AG20443 (cell line): ENCODE data around the gene ENPP7.
A peak's percentile ranks its signal among the peaks of the same experiment; 100 is the strongest.
"Not testable (repeated sequence)": the region's sequence is repeated elsewhere in the genome, so short reads cannot be mapped to it uniquely, and the experiment has no call there.

ENCODE experiments used
- DNase-seq: peaks from one replicate; pipeline ENCODE4 v3.0.0; 2012; ENCODE audit warnings: low spot score, mixed read lengths

Gene ENPP7

GRCh38 chr17:79749958-79750357, 19.2 kb downstream of the ENPP7 start:
- DNase-seq: no peak

- no peak for DNase-seq
These were observed 20.2 kb downstream of the ENPP7 start for GRCh38 chr17:79750650-79751545.

DNA sequence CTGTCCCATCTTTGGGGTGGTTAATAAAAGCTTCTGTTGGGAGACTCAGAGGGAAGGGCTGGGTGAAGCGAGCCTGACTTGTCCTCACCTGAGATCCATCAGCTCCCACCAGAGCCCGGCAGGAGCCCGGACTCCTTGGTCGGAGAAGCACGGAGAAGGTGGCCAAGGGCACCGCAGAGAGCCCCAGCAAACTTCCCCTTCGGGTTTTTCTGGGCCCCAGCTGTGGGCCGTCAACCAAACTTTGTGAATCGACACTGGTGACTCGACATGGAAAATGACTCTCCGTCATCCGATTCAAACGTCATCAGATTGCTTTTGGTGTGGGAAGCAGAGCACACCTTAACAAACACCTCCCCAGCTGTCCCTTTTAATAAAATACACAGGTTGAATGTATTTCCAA, 21.4 kb downstream of the ENPP7 start:
- no peak for DNase-seq

DNA sequence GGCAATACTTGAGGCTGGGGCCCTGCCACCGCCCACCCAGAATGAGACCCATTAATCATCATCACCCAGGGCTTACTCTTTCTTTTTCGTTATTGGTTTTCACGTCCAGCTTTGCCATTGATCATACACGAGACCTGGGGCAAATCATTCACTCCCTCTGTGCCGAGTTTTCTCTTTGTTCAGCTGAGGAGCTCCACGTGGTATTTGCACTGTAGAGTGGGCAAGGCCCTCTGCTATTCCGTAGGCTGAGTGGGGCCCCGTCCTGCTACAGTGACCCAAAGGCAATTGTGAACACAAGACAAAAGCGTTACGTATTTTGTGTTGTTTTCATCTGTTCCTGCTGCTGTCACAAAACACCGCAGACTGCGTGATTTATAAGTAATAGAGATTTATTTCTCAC, 23.6 kb downstream of the ENPP7 start:
- no peak for DNase-seq

DNA sequence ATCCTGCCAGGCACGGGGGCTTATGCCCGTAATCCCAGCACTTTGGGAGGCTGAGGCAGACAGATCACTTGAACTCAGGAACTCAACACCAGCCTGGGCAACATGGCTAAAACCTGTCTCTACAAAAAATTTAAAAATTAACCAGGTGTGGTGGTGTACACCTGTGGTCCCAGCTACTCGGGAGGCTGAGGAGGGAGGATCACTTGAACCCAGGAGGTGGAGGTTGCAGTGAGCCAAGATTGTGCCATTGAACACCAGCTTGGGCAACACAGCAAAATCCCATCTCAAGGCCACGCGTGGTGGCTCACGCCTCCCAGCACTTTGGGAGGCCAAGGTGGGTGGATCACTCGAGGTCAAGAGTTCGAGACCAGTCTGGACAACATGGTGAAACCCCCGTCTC, 24.2 kb downstream of the ENPP7 start:
- DNase-seq: not testable (repeated sequence)

GRCh38 chr17:79755591-79755990, 24.8 kb downstream of the ENPP7 start:
- no peak for DNase-seq

GRCh38 chr17:79757140-79757745, 26.5 kb downstream of the ENPP7 start:
- DNase-seq: no peak

GRCh38 chr17:79758271-79758670, 27.5 kb downstream of the ENPP7 start:
- DNase-seq: no peak

DNA sequence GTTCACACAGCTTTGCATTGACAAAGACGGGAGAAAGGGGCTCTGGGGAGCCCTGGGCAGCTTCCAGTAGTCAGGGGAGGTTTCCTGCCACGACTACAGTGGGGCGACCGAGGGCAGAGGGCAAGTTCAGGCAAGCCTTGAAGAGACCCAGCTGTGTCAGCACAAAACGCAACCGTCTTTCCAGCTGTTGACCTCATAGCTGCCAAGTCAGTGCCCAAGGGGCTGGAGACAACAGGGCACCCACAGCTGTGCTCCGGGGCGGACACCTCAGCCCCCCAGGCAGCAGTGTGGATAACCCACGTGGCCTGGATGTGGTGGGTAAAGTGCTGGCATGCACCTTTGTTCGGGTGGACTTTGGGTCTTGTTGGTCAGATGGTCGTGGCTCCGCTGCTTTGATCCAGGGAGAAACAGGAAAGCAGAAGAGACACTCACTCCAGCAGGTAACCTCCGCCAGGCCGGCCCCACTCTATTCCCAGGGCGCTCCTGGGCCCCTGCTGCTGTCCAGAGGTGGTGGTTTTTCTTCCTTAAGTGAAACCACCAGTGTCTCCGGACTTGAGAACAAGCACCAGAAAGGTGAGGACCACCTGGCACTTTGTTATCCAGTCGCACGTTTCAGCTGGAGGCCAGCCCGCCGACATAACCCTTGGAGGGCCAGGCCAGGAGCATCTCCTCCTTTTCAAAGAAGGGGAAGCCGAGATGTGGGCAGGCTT, 29.6 kb downstream of the ENPP7 start:
- DNase-seq: no peak

DNA sequence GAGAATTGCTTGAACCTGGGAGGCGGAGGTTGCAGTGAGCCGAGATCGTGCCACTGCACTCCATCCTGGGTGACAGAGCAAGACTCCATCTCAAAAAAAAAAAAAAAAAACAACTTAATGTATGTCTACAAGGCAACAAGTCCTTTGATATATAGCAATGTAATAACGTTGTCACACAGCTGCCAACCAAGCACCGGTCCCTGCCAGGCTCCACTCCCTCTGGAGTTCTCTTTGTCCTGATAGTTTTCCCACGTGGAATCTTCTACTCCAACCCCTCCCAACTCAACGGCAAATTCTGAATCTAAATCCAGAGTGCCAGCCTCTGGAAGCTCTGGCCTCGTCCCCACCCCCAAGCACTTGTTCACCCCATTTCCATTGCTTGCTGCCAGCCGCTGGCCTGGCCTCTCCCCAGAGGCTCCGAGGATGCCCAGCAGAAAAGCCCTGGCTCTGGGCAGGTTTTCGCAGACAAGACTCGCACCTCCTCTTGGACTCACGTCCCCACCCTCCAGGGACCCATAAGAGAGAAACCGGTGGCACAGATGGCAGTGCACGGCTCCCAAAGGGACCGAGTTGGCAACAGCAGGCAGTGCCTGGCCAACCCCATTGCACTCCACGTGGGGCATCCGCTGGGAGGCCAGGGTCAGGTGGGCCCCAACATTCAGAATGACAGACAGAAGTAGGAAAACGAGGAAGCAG, 31.3 kb downstream of the ENPP7 start:
- DNase-seq: no peak

GRCh38 chr17:79765708-79766107, 35.0 kb downstream of the ENPP7 start:
- no peak for DNase-seq

DNA sequence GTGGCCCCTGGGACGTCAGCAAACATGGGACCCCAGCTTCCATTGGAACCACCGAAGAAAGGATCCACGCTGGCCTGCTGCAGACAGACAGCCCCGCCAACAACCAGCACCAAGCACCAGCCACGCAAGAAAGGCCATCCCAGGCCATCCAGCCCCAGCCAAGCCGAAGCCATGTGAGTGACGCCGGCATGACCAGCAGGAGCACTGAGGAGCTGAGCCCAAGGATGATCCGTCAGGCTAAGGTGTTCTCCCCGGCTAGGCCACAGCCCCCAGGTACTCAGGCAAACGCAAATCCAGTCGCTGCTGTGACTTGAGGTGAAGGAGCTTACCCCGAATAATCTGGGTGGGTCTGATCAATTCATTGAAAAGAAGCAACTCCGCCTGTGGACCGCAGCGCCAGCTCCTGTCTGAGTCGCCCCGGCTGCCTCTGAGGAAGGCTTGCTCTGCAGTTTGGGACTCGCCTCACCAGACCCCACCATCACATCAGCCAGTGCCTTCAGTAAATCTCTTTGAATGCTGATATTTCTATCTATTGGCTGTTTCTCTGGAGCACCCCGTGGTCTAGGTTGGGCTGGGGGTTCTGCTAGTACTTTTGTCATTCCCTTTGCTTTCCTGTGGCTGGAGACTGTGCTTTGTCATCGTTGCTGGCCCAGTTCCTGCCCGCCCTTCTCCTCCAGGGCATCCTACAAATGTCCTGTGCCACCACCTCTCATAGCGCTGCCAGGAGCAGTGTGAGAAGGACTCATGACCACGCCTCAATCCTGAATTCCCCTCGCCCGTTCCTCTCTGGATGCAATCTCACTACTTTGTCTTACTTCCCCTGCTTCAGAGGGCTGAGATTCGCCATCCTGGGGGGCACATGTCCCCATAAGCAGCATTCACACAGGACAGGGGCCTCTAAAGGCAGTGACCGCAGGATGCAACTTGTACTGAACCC, 39.1 kb downstream of the ENPP7 start:
- DNase-seq: no peak

GRCh38 chr17:79771276-79771675, 40.5 kb downstream of the ENPP7 start:
- no peak for DNase-seq

- not testable (repeated sequence) for DNase-seq
These were observed 42.0 kb downstream of the ENPP7 start for GRCh38 chr17:79772726-79773125.

DNA sequence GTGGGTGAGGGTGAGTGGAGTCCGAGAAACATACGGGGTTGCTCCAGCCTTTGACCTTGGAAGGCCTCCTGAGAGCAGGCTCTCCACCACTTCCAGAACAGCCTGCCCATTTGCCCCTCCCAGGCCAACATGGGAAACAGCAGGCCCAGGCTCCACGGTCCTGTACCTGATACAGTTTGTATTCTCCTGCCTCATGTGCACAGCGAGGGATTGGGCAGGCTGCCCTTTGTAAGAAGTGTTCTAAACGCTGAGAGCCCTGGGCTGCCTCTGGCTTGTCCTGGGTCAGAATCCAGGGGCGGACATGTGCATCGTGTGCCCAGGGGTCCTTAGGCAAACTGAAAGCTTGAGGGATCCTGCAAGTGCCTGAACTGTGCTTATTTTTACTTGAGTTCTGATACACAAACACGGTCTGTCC, 43.8 kb downstream of the ENPP7 start:
- no peak for DNase-seq

DNA sequence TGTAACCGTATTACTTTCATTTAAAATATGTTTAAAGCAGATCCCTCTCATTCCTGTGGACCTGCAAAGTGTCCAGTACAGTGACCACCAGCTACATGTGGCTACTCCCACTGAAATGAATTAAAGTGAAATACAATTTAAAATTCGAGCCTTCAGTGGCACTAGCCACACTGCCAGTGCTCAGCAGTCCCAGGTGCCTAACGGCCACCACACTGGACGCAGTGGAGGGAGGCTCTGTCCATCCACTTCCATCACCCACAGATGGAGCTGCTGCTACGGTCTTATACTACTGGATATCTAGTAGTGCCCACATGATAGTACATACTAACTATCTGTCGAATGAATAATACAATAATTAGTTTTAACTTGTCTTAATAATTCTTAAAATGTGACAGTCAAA, 44.9 kb downstream of the ENPP7 start:
- DNase-seq: no peak

DNA sequence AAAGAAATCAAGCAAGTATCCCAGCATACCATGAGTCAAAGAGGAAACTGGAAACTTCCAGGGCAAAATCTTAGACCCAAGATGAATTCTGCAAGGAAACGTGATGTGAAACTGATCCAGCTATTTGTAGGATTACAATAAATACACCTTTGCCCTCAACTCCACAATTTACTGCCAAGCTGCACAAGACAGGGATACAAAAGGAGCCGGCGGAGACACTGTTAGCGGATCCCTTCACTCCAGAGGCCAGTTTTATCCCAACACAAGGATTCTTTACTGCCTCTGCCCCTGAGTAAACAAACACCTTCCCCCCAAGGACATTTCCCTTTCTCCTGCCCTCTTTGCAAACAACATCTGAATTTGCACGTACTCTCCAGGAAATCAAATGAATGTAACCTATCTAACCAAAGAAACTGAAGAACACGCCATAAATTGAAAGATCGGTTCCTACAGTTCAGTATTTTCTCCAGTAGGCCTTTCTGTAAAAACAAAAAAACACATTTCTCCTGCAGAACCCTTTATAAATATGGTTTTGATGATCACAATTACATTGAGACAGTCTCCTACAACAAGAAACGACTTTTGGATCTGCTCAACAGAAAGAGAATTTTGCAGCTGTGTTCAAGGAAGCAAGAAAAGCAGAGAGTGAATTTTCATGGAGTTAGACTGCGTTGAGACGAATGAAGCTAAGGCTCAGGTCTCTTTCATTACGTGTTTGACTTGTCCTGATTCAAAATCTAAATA, 45.8 kb downstream of the ENPP7 start:
- DNase-seq: no peak

DNA sequence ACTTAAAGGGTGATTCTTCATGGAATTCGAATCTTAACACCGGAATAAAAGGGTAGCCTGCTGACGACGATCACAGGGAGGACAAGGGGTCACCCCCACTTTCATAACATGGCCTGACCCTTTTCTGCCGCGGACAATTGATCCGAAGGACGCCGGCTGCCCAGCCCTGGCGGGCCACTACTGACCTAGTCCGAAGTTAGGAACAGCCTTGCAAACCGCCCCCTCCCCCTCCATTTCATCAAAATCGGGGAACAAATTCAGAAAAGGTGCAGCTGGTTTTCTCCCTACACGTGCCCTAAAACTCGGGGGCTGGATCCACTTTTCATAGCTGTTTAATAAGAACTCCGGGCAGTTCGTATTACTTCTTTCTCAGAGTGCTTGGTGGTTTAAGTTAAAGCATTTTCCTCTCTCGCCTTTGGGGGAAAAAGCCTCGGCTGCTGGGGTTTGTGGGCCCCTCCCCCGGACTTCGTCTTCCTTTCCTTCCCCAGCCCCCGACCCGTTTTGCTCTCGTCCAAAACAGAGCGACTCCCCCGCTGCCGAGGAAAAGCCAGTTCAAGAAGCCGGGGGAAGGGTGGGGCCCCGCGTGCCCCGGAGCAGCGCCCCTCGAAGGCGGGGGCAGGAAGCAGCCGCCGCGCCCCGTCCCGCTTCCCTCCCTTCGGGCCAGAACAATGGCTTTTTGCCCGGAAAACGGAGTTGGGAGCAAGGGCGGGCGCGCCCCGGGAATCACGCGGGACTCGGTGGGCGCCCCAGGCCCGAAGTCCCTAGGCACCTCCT, 46.6 kb downstream of the ENPP7 start:
- peak; percentile 71 for DNase-seq

DNA sequence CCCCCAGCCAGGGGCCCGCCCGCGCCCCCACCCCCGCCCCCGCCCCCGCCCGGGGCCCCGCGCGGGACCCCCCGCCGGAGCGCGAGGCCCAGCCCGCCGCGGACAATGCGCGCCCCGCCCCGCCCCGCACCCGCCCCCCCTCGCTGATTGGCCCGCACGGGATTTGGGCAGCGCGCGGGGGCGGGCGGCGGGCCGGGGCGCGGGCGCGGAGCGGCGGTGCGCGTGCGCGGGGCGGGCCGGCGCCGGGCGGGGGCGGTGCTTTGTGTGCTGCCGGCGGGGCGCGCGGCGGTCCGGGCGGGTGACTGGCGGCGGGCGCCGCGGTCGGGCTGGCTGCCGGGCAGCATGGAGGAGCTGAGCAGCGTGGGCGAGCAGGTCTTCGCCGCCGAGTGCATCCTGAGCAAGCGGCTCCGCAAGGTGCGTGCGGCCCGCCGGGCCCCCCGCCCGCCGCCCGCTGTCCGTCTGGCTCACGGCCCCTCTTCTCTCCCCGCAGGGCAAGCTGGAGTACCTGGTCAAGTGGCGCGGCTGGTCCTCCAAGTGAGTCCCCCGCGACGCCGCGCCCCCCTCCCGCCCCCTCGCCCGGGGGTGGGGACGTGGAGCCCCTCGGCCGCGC, 47.3 kb downstream of the ENPP7 start, which contains the start of gene CBX2:
Gene CBX2, plus strand, starts transcription at position 255 of the 610 bp plus-strand sequence. Its CDS starts 88 bp downstream, at position 343.
- peak; percentile 100 for DNase-seq
